Hematopoietic multipotent progenitor cell (in vitro differentiated cells): ENCODE measurements around the gene GDPD3. TPM values are rescaled to one million over a fixed set of nuclear protein-coding genes. Genes with fewer than 3 reads are reported as not detected.
A peak's percentile ranks its signal among the peaks of the same experiment; 100 is the strongest.

ENCODE experiments used
- DNase-seq, 3 donors: peaks; one replicate each; pipeline ENCODE4 v3.0.0-alpha.2; 2011 to 2015; ENCODE audit warnings: low read depth in 2 of 3, low spot score in 2 of 3
- total RNA-seq: library from RNA; depleted of rRNA; stranded (reverse); fragments of >200 nt; gene quantifications from one replicate; pipeline ENCODE4 v1.2.3, GENCODE V29; 2012

GDPD3 gene
- total RNA-seq, 1 donor, result 1.1 TPM

- DNase-seq, result no peak
Observed at GRCh38 chr16:30082545-30083090, 30.7 kb downstream of the GDPD3 start.

- no peak for DNase-seq
Observed at GRCh38 chr16:30079480-30079879, 33.9 kb downstream of the GDPD3 start.

GRCh38 chr16:30078744-30079143, 34.6 kb downstream of the GDPD3 start:
- DNase-seq, result no peak

- no peak for DNase-seq
Observed at GRCh38 chr16:30077656-30078055, 35.7 kb downstream of the GDPD3 start.

- no peak for DNase-seq
Observed at GRCh38 chr16:30076276-30076791, 37.0 kb downstream of the GDPD3 start.

- peak; percentile 77 to 90 (median 90) for DNase-seq
Observed at GRCh38 chr16:30075503-30076275, 37.6 kb downstream of the GDPD3 start, which contains the start of gene PPP4C. PPP4C (plus strand) TSS chr16:30075994; CDS start chr16:30076378, 384 bp downstream.

GRCh38 chr16:30070490-30070889, 42.8 kb downstream of the GDPD3 start:
- DNase-seq, result no peak

- DNase-seq, result no peak
Observed at GRCh38 chr16:30069611-30070462, 43.5 kb downstream of the GDPD3 start.

- peak in 2 of 3 donors; percentile 65 to 80 for DNase-seq
Observed at GRCh38 chr16:30068750-30069610, 44.4 kb downstream of the GDPD3 start.

GRCh38 chr16:30068333-30068732, 45.0 kb downstream of the GDPD3 start:
- no peak for DNase-seq

GRCh38 chr16:30067584-30067916, 45.8 kb downstream of the GDPD3 start:
- DNase-seq, result no peak

GRCh38 chr16:30066761-30067583, 46.4 kb downstream of the GDPD3 start:
- no peak for DNase-seq

- DNase-seq, result peak in 2 of 3 donors; percentile 57 to 65
Observed at GRCh38 chr16:30065943-30066760, 47.2 kb downstream of the GDPD3 start.

GRCh38 chr16:30065102-30065942, 48.0 kb downstream of the GDPD3 start, which contains the start of gene ALDOA:
ALDOA (plus strand) TSS chr16:30065760; CDS start chr16:30066898, 1,138 bp downstream.
- peak; percentile 83 to 98 (median 98) for DNase-seq

- no peak for DNase-seq
Observed at GRCh38 chr16:30064729-30065101, 48.6 kb downstream of the GDPD3 start.

GRCh38 chr16:30063893-30064728, 49.2 kb downstream of the GDPD3 start:
- peak; percentile 35 to 78 (median 72) for DNase-seq
